ENCODE data around the gene LRRC38.
"Not testable (repeated sequence)": the region's sequence is repeated elsewhere in the genome, so short reads cannot be mapped to it uniquely, and the experiment has no call there.

Gene LRRC38

GRCh38 chr1:13456904-13457532, 56.8 kb downstream of the LRRC38 start:
- H3K9me3 Mint-ChIP-seq (ENCODE audit: low read depth), result no peaks in the 10 kb centered on the region
- H3K27ac Mint-ChIP-seq, result no peak overlapping the region
- no peak overlapping the region for H3K4me3 Mint-ChIP-seq
- no peaks in the 10 kb centered on the region for H3K4me1 Mint-ChIP-seq (ENCODE audit: low read depth)
- H3K27me3 Mint-ChIP-seq, result peaks cover 5% of the 10 kb centered on the region
- no peaks in the 10 kb centered on the region for H3K36me3 Mint-ChIP-seq

GRCh38 chr1:13451399-13451965, 62.3 kb downstream of the LRRC38 start:
- H3K4me3 Mint-ChIP-seq, result no peak overlapping the region
- H3K27me3 Mint-ChIP-seq, result peaks cover 2% of the 10 kb centered on the region
- no peak overlapping the region for H3K27ac Mint-ChIP-seq
- H3K9me3 Mint-ChIP-seq (ENCODE audit: low read depth), result no peaks in the 10 kb centered on the region
- no peaks in the 10 kb centered on the region for H3K4me1 Mint-ChIP-seq (ENCODE audit: low read depth)
- H3K36me3 Mint-ChIP-seq, result no peaks in the 10 kb centered on the region

GRCh38 chr1:13450204-13450603, 63.6 kb downstream of the LRRC38 start:
- Mint-ChIP-seq H3K4me1 (ENCODE audit: low read depth) (no peaks in the 10 kb centered on the region), H3K27ac (no peak overlapping the region), H3K9me3 (ENCODE audit: low read depth) (no peaks in the 10 kb centered on the region), H3K27me3 (peaks cover 2% of the 10 kb centered on the region), H3K36me3 (no peaks in the 10 kb centered on the region), H3K4me3 (no peak overlapping the region)

- Mint-ChIP-seq H3K36me3 (no peaks in the 10 kb centered on the region), H3K4me3 (no peak overlapping the region), H3K27me3 (no peaks in the 10 kb centered on the region), H3K9me3 (ENCODE audit: low read depth) (no peaks in the 10 kb centered on the region), H3K27ac (no peak overlapping the region), H3K4me1 (ENCODE audit: low read depth) (no peaks in the 10 kb centered on the region)
Measured at GRCh38 chr1:13443335-13443979, 70.3 kb downstream of the LRRC38 start.

- not testable (repeated sequence) for H3K9me3 Mint-ChIP-seq (ENCODE audit: low read depth); H3K4me1 Mint-ChIP-seq (ENCODE audit: low read depth); H3K36me3 Mint-ChIP-seq; H3K27me3 Mint-ChIP-seq; H3K4me3 Mint-ChIP-seq; H3K27ac Mint-ChIP-seq
Measured at GRCh38 chr1:13439104-13439783, 74.6 kb downstream of the LRRC38 start.

- no peaks in the 10 kb centered on the region for H3K9me3 Mint-ChIP-seq (ENCODE audit: low read depth)
- H3K36me3 Mint-ChIP-seq, result no peaks in the 10 kb centered on the region
- H3K27ac Mint-ChIP-seq, result no peak overlapping the region
- H3K4me3 Mint-ChIP-seq, result no peak overlapping the region
- no peaks in the 10 kb centered on the region for H3K27me3 Mint-ChIP-seq
- H3K4me1 Mint-ChIP-seq (ENCODE audit: low read depth), result no peaks in the 10 kb centered on the region
Measured at GRCh38 chr1:13435458-13435857, 78.3 kb downstream of the LRRC38 start.

- not testable (repeated sequence) for H3K36me3 Mint-ChIP-seq; H3K9me3 Mint-ChIP-seq (ENCODE audit: low read depth); H3K27me3 Mint-ChIP-seq; H3K4me3 Mint-ChIP-seq; H3K27ac Mint-ChIP-seq; H3K4me1 Mint-ChIP-seq (ENCODE audit: low read depth)
Measured at GRCh38 chr1:13433694-13434358, 80.0 kb downstream of the LRRC38 start.

GRCh38 chr1:13432251-13432650, 81.6 kb downstream of the LRRC38 start:
- Mint-ChIP-seq H3K4me3 (no peak overlapping the region), H3K4me1 (ENCODE audit: low read depth) (no peaks in the 10 kb centered on the region), H3K9me3 (ENCODE audit: low read depth) (no peaks in the 10 kb centered on the region), H3K27ac (no peak overlapping the region), H3K36me3 (no peaks in the 10 kb centered on the region), H3K27me3 (no peaks in the 10 kb centered on the region)

GRCh38 chr1:13430495-13430894, 83.3 kb downstream of the LRRC38 start:
- Mint-ChIP-seq H3K36me3 (no peaks in the 10 kb centered on the region), H3K4me3 (no peak overlapping the region), H3K27me3 (no peaks in the 10 kb centered on the region), H3K27ac (no peak overlapping the region), H3K9me3 (ENCODE audit: low read depth) (no peaks in the 10 kb centered on the region), H3K4me1 (ENCODE audit: low read depth) (no peaks in the 10 kb centered on the region)
